ENCODE data around the gene PJA1.

The PJA1 gene

DNA sequence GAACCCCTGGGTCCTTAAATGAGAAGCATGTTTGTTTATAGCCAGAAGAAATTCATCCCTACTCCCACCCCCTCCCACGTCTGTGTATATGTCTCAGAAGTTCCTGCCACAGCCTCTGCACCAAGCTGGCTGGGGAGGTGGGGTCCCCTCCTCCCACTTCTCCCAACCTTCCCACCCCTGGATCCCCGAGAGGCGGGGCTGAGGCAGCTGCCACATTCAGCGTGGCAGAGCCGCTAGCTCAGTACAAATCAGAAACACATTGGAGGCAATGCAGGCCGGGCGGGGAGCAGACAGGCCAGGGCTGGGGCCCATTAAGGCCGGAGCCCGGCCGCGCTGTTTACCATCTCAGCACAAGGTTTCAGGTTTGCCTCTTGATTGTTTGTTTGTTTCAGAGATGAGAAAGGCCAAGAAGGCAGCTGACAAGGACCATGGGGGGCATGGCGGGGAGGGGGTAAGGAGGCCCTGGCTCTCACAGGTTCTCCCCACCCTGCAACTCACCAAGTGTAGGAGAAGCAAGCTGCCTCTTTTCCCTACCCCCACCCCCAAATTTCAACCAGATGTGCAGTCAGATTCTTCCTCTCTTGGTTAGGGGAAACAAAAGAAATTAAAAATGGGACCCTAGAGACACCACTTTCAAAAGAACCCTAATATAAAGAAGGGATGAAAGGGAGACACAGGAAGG lies 22.3 kb downstream of the PJA1 start:
- peak; percentile 46 for DNase-seq (ENCODE audit: low spot score)

DNA sequence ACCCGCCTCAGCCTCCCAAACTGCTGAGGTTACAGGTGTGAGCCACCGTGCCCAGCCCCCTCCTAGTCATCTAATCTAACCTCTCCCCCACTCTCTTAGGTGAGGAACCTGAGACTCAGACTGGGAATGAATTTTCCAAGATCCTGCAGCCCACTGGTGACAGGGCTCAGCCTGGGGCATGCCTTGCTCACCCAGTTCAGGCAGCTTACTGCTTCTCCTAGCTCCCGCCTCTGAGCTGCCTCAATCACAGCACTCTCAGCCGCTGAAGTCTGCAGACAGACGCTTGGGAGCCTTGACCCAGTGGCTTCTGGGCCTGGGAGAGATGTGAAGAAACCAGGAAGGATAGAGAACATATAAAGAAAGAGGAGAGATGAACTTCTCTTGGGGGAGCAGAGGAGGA lies 24.4 kb downstream of the PJA1 start:
- DNase-seq (ENCODE audit: low spot score) = no peak

DNA sequence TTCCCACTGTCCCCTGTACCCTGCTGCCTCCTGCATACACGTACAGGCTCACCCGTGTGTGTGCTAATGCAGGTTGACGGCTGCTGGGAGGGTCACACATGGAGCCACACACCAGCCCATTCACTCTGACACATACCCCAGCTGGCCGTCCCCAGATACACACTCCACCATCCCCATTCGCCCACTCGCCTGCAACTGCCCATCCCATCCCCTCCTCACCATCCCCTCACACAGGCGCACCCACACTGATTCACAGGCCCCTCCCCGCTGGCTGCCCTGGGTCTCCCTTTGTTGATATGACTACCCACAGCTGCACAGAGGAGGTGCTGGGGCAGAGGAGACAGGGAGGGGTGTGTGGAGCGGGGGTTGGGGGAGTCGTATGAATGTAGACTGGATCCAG lies 25.7 kb downstream of the PJA1 start:
- DNase-seq (ENCODE audit: low spot score) = no peak

DNA sequence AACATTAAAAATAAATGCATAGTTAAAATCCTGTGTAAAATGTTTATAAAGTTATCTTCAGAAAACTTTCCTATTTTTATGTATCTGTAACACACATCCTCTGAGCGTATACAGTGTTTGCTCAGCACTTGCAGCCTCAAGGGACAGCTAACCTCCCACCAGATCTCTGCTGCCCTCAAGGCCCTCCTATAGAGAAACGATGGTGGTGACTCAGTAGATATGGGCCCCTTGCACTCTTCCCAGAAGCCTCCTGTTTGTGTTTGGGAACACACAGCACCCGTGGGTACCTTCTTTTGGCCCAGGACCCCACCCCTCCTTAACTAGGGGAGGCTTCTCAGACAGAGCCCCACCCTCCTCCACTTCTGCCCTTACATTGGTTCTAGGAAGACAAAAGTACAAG lies 26.7 kb downstream of the PJA1 start:
- DNase-seq (ENCODE audit: low spot score) = no peak

DNA sequence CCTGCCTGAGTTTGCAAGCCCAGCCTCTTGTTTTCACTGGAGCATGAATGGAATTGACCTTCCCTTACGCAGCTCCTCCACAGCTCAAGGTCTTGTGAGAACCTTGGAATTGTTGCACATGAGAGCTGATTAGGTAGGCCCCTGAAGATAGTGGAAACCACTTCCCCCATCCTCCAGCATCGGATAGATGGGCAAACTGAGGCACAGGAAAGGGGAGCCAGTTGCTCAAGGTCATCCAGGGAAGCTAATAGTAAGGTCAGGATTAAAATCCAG lies 27.2 kb downstream of the PJA1 start:
- no peak for DNase-seq (ENCODE audit: low spot score)

DNA sequence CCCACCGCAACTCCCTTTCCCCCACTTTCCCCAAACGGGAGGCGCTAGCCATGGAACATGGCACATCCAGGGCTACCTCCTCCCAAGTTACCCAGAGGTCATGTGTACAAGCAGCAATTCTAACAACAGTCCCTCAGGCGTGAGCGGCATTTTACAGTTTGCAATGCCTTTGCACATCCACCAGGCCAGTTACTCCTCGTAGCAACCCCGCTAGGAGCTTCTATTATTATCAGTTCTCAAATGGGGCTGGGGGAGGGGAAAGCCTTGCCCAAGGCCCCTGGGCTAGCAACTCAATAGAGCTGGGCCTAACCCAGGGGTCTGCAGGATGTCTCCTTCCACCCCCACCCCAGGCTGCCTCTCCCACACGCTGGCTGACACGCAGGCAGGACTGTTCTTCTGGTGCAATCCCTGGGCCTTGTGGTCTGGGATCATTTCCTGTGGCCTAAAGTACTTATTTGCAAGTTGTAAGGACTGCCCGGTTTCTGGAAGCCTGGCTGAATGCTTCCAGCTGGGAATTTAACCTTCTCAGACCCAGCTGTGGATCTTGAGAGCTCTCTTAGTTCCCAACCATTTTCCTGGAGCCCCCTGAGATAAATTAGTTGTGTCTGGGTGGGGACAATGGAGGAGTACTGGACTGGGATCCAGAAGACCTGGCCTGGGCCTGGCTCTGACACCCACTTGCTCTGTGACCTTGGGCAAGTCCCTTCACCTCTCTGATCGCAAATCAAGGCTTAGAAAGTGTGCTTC lies 27.7 kb downstream of the PJA1 start:
- peak; percentile 71 for DNase-seq (ENCODE audit: low spot score)

DNA sequence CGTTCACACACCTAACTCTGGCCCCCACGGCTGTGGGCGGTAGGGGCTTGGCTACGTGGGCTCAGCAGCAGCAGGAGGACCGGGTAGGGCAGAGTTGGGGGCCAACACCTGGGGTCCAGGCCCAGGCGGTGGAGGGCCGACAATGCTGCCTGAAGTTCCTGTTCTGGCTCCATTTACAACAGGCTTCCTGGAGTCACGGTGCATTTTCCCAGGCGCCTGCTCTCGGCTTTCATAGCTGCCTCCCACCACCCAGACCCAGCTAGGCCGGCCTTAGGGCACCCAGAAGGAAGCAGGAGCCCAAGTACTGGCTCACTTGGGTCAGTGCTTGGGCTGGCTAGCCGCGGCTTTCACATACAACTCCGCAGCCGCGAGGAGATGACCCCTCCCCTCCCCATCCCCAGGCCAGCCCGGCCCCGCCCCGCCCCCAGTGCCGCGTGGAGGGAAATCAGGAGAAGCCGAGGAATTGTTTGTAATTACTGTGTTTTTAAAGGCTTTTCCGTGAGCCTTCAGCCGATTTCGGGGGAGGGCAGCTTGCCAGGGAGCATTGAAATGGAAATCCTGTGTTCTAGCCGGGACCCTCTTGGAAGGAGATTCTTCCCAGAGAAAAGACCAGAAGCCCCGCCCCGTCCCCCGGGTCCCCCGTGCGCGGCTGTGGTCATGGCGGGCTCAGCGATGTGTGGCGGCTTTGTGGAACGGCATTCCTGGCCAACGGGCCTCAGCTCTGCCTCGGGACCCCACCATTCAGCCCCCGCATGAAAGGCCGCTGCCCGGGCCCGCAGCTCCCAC lies 28.5 kb downstream of the PJA1 start:
- peak; percentile 33 for DNase-seq (ENCODE audit: low spot score)

DNA sequence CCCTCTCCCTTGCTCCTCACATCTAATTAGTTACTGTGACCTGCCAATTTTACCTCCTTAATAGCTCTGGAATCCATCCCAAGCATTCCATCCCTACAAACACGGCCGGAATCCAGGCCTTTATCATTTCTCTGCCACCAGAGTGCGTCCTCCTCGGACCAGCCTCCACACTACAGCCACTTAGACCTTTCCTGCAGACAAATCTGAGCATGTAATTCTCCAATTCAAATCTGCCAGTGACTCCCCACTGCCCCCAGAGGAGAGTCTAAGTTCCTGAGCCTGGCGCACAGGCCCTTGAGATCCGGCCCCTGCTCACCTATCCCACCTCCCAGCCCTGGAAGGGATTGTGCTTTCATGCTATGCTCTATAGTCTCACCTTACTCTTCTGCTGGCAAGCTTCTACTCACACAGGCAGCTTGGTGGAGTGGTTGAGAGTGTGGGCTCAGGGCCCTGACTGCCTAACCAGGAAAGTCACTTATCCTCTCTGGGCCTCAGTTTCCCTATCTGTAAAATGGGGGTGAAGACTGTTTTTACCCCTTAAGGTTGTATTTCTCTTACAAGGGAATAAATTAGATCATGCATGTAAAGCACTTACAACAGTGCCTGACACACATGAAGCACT lies 31.2 kb downstream of the PJA1 start:
- DNase-seq (ENCODE audit: low spot score) = peak; percentile 35

DNA sequence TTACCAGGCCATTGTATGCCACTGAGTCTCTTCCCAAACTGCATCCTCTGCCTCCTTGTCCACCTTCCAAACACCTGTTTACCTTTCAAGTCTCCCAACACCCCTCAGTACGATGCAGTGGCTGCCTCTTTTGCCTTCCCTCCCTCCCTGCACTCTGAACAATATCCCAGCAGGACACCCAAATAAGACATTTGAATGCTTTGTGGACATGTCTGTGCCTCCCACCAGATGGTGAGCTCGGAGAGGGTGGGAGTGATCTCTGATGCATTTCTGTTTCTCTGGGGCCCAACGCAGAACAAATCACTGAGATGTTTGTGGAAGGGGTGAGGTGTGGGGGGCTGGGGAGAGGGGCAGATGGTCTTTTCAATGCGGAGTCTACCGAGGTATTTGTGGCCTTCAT lies 33.4 kb downstream of the PJA1 start:
- no peak for DNase-seq (ENCODE audit: low spot score)

DNA sequence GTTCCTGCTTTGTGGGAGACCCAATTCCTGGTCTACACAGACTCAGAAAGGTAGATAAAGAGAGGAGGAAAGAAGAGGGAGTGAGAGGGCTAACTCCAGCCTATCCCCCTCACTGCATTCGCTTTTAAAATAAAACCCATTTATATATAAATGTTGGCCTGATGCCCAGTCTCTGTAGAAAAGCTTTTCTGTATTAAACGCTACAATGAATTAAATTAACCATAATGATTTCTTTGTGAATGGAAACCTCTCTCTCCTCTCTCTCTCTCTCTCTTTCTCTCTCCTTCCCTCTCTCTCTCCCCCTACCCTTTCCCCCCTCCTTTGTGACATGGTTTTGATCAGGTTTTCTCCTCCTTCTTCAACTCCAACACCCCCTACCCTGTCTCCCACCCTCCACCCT lies 34.8 kb downstream of the PJA1 start:
- no peak for DNase-seq (ENCODE audit: low spot score)

DNA sequence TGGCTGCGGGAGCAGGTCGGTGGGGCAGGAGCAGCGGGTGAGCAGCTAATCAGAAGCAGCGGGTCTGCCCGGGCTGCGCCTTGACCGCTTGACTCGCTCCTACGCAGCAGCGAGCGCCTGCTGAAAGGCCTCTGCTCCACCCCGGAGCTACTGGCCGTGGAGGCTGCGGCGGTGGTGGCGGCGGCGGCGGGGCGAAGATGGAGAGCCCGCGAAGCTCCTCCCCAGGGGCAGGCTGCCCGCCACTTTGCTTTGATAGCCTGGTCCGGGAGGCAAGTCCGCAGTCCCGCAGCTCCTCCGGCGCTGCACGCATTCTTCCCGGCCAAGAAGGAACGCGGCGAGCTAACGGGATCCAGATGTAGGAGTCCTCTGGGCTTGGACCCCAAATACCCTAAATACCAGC lies 36.7 kb downstream of the PJA1 start:
- DNase-seq (ENCODE audit: low spot score) = peak; percentile 56

DNA sequence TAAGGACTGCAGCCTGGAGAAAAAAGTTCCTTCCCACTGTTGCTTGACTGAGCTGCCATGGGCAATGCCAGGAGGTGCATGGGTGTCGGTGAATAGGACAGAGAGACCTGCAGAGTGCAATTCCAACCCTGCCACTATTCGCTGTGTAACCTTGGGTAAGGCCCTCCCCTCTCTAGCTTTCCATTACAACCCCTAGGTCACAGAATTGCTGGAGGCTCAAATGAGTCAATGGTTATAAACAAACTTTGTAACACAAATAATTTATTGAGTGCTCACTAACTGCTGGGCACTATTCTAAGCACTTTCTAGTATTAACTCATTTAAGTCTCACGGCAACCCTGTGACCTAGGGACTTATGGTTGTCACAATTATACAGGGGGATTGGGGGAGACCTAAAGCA lies 37.8 kb downstream of the PJA1 start:
- no peak for DNase-seq (ENCODE audit: low spot score)

DNA sequence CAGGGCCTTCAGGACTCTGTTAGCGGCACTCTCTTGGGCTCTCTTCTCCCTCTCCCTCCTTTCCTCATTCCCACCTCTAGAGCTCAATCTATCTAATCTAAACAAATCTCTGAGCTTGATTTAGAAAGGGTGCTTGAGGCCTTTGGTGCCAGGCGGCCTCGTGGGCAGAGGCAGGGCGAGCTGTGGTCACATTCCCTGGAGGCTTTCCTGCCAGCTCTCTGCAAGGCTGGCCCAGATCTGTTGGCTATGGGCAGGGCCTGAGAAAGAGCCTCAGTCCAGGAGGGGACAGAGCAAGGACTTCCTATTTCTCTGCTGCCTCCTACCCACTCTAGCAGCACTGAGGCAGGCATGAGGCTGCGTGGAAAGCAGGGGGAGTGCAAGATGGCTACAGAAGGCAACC lies 38.6 kb downstream of the PJA1 start:
- no peak for DNase-seq (ENCODE audit: low spot score)

DNA sequence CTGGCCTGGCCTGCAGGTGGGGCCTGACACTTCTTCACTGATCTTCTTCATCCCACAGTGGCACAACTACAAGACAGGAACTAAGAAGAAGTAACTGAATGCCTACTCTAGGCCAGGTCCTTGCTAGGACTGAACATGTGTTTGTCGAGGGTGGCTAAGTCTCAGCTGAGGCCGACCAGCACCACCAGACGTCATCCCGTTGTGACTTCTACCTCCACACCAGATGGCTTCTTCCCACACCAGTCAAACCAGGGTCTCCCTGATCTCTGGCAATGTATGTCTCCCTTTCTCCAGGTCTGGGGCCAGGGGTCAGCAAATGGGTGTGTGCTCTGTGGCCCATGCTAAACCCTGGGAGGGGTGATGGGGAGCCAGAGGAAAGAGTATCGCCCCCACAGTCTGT lies 40.2 kb downstream of the PJA1 start:
- no peak for DNase-seq (ENCODE audit: low spot score)

DNA sequence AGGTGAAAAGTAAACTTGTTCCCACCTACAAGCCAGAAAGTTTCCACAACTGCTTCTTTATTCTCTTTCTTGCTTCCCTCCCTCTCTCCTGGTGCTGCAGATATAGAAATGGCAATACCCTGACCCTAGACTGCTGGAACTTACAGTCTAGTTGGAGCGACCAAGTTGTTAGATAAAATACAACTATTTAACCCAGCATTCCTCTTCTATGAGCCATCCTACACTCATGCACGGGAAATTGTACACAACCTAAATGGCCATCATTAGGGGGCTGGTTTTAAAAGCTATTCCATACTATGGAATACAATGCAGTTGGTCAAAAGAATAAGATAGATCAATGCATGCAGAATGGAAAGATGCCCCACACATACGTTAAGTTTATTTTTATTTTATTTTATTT lies 41.1 kb downstream of the PJA1 start:
- peak; percentile 33 for DNase-seq (ENCODE audit: low spot score)

DNA sequence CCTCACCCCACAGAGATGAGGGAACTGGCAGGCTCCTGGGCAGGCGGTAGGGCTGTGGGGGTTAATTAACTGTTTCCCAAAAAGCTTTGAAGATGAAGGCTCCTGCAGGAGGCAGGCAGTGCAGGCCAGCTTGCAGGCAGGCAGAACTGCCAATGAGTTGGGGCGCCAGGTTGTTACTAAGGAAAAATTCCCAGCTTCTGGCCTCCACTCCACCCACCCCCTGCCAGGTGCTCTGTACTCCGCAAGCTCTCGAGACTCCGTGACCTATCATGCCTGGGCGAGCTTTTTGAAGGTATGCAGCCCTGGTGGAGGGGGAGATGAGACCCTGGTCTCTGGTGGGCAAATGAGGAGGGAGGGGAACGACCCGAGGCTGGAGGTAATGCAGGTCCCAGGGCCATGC lies 41.8 kb downstream of the PJA1 start:
- no peak for DNase-seq (ENCODE audit: low spot score)

DNA sequence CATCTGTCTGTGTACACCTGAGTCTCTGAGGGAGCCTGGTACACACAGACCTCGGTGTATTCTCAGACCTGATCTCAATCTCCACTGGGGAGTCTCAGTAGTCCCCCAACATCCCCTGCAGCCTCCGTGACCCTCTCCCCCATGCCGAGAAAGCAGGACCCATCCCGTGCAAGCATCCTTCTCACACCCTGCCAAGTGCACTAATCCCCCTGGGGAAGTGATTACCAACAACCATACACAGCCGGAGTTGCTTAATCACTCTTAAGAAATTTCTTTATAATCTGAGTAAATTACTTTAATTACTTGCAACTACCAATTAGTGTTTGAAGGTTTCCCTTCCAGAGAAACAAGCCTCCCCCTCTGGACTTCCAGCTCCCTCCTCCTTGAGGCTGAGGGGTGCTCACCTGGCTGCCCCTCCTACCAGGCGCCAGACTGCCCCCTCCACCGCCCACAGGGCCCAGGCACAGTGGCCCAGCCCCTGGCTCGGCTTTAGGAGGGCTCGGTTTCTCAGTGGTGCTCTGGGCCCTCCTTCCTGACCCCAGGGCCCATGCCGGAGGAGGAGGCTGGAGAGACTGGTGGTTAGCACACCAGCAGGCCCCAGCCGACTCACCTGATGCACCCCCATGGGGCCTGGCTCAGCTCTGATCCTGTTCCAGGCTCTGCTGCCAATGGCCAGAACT lies 43.8 kb downstream of the PJA1 start:
- DNase-seq (ENCODE audit: low spot score) = no peak

DNA sequence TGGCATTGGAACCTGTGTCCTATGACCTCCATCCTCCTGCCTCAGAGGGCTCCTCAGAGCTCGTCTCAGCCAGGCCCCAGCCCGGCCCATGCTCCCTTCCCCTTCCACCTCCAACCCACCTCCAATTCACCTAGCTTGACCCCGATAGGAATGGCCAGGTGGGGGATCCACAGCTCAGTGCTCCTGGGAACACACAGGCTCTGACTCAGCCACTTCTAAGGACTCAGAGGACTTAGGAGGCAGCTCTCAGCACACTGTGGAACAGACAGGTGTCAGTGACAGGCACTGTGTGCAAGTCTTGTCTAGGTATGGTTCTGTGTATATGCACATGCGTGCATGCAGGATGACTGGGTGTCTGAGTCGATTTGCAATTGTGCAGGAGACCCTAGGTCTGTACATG lies 44.8 kb downstream of the PJA1 start:
- no peak for DNase-seq (ENCODE audit: low spot score)

DNA sequence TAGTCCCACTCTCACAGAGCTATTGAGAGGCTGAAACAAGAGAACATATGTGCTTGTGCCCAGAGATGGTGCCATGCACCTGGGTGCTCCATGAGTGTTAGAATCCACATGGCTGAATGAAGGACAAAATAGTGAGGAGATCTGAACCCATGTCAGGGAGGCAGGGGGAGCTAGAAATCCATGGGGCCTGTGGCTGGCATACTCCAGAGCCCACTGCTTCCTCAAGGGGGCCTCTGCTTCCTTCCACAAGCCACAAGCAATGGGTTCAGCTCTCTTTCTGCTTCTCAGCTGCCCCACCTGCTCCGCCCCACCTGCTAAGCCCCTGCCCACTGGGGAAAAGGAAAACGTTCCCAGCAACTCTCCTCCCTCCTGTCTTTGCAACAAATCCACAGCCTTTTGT lies 46.1 kb downstream of the PJA1 start:
- no peak for DNase-seq (ENCODE audit: low spot score)

DNA sequence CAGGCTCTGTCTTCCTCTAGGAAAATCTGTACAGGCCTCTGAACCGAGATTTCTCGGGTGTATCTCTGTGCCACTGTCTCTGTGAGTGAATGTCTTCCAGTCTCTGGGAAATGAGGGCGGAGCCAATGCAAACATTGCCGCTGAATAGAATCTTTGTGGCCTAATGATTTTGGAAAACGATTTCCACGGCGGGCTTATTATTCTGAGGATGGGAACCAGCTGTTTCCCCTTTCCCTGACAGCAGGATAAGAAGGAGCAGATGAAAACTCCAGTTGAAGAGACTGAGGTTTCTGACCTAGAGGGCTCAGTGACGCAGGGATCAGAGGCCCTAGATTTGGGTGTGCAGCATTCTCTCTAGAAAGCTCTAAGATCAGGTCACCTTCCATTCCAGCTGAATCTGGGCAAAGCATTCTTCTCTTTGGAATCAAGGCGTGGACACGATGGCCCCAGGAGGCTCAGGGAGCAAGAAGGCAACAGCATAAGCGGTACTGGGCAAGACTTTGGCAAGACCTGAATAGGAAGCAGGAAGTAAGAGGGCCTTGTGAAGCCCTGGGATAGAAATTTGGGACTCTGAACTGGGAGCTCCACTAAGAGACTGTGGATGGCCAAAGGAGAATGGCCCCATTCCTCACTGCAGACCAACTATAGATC lies 47.3 kb downstream of the PJA1 start:
- no peak for DNase-seq (ENCODE audit: low spot score)

DNA sequence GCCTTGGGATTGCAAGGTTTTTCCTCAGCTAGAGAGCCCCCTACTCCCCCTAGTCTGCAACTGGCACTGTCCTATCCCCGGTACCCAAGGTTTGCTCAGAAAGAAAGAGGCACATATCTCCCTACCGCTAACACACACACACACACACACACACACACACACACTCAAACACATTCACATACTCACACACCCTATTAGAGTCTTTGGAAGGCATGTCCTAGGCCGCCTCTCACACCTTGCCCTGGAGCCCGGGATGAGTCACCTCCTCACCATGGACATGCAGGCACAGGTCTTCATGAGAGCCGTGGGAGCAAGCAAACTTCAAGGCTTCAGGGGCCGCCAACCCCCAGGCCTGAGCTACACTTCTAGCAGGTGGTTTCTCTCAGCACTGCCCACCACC lies 49.2 kb downstream of the PJA1 start:
- DNase-seq (ENCODE audit: low spot score) = no peak

DNA sequence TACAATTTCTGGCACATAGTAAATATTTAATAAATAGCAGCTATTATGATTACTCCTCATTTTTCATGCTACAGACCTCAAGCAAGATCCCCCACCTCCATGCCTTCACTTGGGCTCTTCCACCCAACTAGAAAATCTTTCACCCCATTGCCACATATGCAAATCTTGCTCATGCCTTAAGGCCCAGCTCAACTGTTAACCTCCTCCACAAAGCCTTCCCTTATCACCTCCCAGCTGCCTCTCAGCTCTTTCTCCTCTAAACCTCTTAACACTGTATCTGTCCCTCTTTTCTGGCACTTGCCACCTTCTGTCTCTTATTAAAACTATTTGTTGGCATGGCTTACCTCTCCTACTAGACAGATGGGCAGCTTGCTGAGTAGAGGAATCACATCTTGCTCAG lies 51.5 kb downstream of the PJA1 start:
- no peak for DNase-seq (ENCODE audit: low spot score)

All from GM03348 (cell line).